ENCODE results near the gene NECTIN4. TPM values are rescaled to one million over a fixed set of nuclear protein-coding genes. Genes with fewer than 3 reads are reported as not detected.

The NECTIN4 gene
- total and polyA plus RNA-seq, 2 experiments from 2014 or later: 5.9 to 8.5 TPM

- Histone ChIP-seq H2AFZ (no peak overlapping the region), H3K4me3 (no peak overlapping the region), H3K9me3 (ENCODE audit: low read depth) (no peaks in the 10 kb centered on the region), H3K9me2 (replicated peaks; ENCODE audit: insufficient read depth) (no peaks in the 10 kb centered on the region), H3K27ac (no peak overlapping the region), H3K4me1 (ENCODE audit: insufficient read depth) (peaks cover 6% of the 10 kb centered on the region), H3K4me2 (no peak overlapping the region), H3K27me3 (no peaks in the 10 kb centered on the region), H4K20me1 (ENCODE audit: insufficient read depth, poor library complexity, severe bottlenecking) (peaks cover 10% of the 10 kb centered on the region), H3K79me2 (peaks cover 97% of the 10 kb centered on the region), H3K36me3 (replicated peaks; ENCODE audit: insufficient read depth, low read depth) (no peaks in the 10 kb centered on the region)
- WGBS (ENCODE audit: low lambda C conversion rate, missing lambda C conversion rate): 95% methylated on average over 2 of the region's 2 CpGs
- no peak for DNase-seq (ENCODE audit: low spot score)
- no peak for TF ChIP-seq EZH2 (IDR thresholded peaks at IDR 0.05; ENCODE audit: borderline replicate concordance)
- no peak for TF ChIP-seq EZH2phosphoT487 (IDR thresholded peaks at IDR 0.05; ENCODE audit: low read depth, severe bottlenecking, unreplicated experiment)
- no peak for TF ChIP-seq CTCF (IDR thresholded peaks at IDR 0.05; ENCODE audit: poor library complexity)
These were observed 22.2 kb upstream of the NECTIN4 start for GRCh38 chr1:161111527-161111926.

GRCh38 chr1:161111117-161111516, 21.8 kb upstream of the NECTIN4 start:
- Histone ChIP-seq H4K20me1 (ENCODE audit: insufficient read depth, poor library complexity, severe bottlenecking) (peaks cover 10% of the 10 kb centered on the region), H3K27ac (no peak overlapping the region)
- no peak for TF ChIP-seq CTCF (IDR thresholded peaks at IDR 0.05; ENCODE audit: poor library complexity)
- TF ChIP-seq EZH2 (IDR thresholded peaks at IDR 0.05; ENCODE audit: borderline replicate concordance): no peak
- TF ChIP-seq EZH2phosphoT487 (IDR thresholded peaks at IDR 0.05; ENCODE audit: low read depth, severe bottlenecking, unreplicated experiment): no peak

GRCh38 chr1:161106431-161106830, 17.1 kb upstream of the NECTIN4 start:
- Histone ChIP-seq H3K27me3 (no peaks in the 10 kb centered on the region), H2AFZ (no peak overlapping the region), H3K27ac (no peak overlapping the region), H4K20me1 (ENCODE audit: insufficient read depth, poor library complexity, severe bottlenecking) (peaks cover 5% of the 10 kb centered on the region), H3K36me3 (replicated peaks; ENCODE audit: insufficient read depth, low read depth) (no peaks in the 10 kb centered on the region), H3K4me1 (ENCODE audit: insufficient read depth) (no peaks in the 10 kb centered on the region), H3K4me3 (no peak overlapping the region), H3K9me2 (replicated peaks; ENCODE audit: insufficient read depth) (no peaks in the 10 kb centered on the region), H3K4me2 (no peak overlapping the region), H3K9me3 (ENCODE audit: low read depth) (no peaks in the 10 kb centered on the region), H3K79me2 (peaks cover 68% of the 10 kb centered on the region)
- WGBS (ENCODE audit: low lambda C conversion rate, missing lambda C conversion rate): 94% methylated on average over 1 of the region's 1 CpG
- no peak for DNase-seq (ENCODE audit: low spot score)
- TF ChIP-seq CTCF (IDR thresholded peaks at IDR 0.05; ENCODE audit: poor library complexity): no peak

More at GRCh38 chr1:161111117-161111516, 21.8 kb upstream of the NECTIN4 start:
- DNase-seq (ENCODE audit: low spot score): no peak
- Histone ChIP-seq H3K27me3 (no peaks in the 10 kb centered on the region), H2AFZ (no peak overlapping the region), H3K36me3 (replicated peaks; ENCODE audit: insufficient read depth, low read depth) (no peaks in the 10 kb centered on the region), H3K4me3 (no peak overlapping the region), H3K9me3 (ENCODE audit: low read depth) (no peaks in the 10 kb centered on the region), H3K9me2 (replicated peaks; ENCODE audit: insufficient read depth) (no peaks in the 10 kb centered on the region), H3K4me2 (no peak overlapping the region), H3K79me2 (peaks cover 97% of the 10 kb centered on the region), H3K4me1 (ENCODE audit: insufficient read depth) (peaks cover 2% of the 10 kb centered on the region)
- WGBS (ENCODE audit: low lambda C conversion rate, missing lambda C conversion rate): 100% methylated on average over 3 of the region's 3 CpGs

- Histone ChIP-seq H4K20me1 (ENCODE audit: insufficient read depth, poor library complexity, severe bottlenecking) (peaks cover 3% of the 10 kb centered on the region), H3K4me3 (no peak overlapping the region), H3K36me3 (replicated peaks; ENCODE audit: insufficient read depth, low read depth) (no peaks in the 10 kb centered on the region), H3K79me2 (peaks cover 12% of the 10 kb centered on the region), H3K4me2 (no peak overlapping the region), H3K27me3 (no peaks in the 10 kb centered on the region), H2AFZ (no peak overlapping the region), H3K4me1 (ENCODE audit: insufficient read depth) (peaks cover 8% of the 10 kb centered on the region), H3K9me2 (replicated peaks; ENCODE audit: insufficient read depth) (no peaks in the 10 kb centered on the region), H3K9me3 (ENCODE audit: low read depth) (no peaks in the 10 kb centered on the region), H3K27ac (no peak overlapping the region)
- no peak for TF ChIP-seq EZH2phosphoT487 (IDR thresholded peaks at IDR 0.05; ENCODE audit: low read depth, severe bottlenecking, unreplicated experiment)
- TF ChIP-seq EZH2 (IDR thresholded peaks at IDR 0.05; ENCODE audit: borderline replicate concordance): no peak
- no peak for TF ChIP-seq CTCF (IDR thresholded peaks at IDR 0.05; ENCODE audit: poor library complexity)
- WGBS (ENCODE audit: low lambda C conversion rate, missing lambda C conversion rate): 96% methylated on average over 2 of the region's 2 CpGs
- no peak for DNase-seq (ENCODE audit: low spot score)
These were observed 11.2 kb upstream of the NECTIN4 start for GRCh38 chr1:161100556-161100955.

Data from hepatocyte (in vitro differentiated cells).